ENCODE data around the gene PGAM5. TPM values are rescaled to one million over a fixed set of nuclear protein-coding genes. Genes with fewer than 3 reads are reported as not detected.

The PGAM5 gene
- polyA plus RNA-seq, 3 donors: 7.0 to 10.3 (median 9.6) TPM

DNA sequence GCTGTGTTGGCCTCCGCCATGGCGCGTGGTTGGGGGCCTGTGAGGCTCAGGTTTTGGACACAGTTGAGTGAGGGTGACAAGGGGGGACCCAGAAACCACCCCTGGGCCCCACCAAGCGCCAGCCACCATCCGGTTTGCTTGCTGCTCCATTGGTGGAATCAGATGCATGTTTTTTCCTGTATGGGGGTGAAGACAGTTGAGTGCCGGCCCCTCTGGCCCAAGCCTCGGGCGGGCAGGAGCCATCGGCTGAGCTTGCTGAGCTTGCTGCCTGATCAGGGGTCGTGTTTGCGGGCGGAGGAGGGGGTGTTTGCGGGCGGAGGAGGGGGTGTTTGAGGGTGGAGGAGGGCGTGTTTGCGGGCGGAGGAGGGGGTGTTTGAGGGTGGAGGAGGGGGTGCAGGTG is 6.4 kb downstream of the PGAM5 start:
- Mint-ChIP-seq H3K27ac (no peak overlapping the region), H3K27me3 (ENCODE audit: low read depth in 3 of 3) (no peaks in the 10 kb centered on the region), H3K4me3 (no peak overlapping the region), H3K9me3 (peaks cover 0 to 4% (median 0%) of the 10 kb centered on the region in 7 donors), H3K4me1 (peaks cover 4% of the 10 kb centered on the region), H3K36me3 (peaks cover 54 to 81% of the 10 kb centered on the region in 2 donors)
- H3K36me3 ChIP-seq (replicated peaks in 1 of 2; ENCODE audit: control insufficient read depth in 1 of 2, insufficient read depth in 2 of 2, low read length in 2 of 2): peaks cover 52 to 69% of the 10 kb centered on the region in 2 donors
- H3K9ac ChIP-seq (ENCODE audit: insufficient read depth, low read length, poor library complexity, severe bottlenecking): no peak overlapping the region
- H3K4me1 ChIP-seq (ENCODE audit: control insufficient read depth in 1 of 2, insufficient read depth in 2 of 2, low read length in 2 of 2): peaks cover 0 to 1% of the 10 kb centered on the region in 2 donors
- no peaks in the 10 kb centered on the region for H3K27me3 ChIP-seq (ENCODE audit: control insufficient read depth in 2 of 2, insufficient read depth in 2 of 2, low read length in 2 of 2)
- H3K79me2 ChIP-seq (ENCODE audit: insufficient read depth, low read length): peaks cover 26% of the 10 kb centered on the region
- no peak overlapping the region for H3K4me2 ChIP-seq (replicated peaks; ENCODE audit: extremely low read depth, low read length, poor library complexity, severe bottlenecking)
- no peak overlapping the region for H3K27ac ChIP-seq (ENCODE audit: low read depth in 1 of 2, low read length in 2 of 2)
- H3K4me3 ChIP-seq (replicated peaks in 1 of 3; ENCODE audit: low read depth in 2 of 3, low read length in 3 of 3): no peak overlapping the region
- peak in 1 of 3 donors; percentile 1 for DNase-seq
- intact Hi-C loops (cut with micrococcal nuclease): loop anchor here in 1 of 2 donors (10.0 kb wide), 1 partner anchor 108 kb away; the partner anchor contains the start of gene GOLGA3
- no peak overlapping the region for H2AFZ ChIP-seq (ENCODE audit: insufficient read depth, low read depth, low read length, poor library complexity, severe bottlenecking)
- TF ChIP-seq, protein P1, sequence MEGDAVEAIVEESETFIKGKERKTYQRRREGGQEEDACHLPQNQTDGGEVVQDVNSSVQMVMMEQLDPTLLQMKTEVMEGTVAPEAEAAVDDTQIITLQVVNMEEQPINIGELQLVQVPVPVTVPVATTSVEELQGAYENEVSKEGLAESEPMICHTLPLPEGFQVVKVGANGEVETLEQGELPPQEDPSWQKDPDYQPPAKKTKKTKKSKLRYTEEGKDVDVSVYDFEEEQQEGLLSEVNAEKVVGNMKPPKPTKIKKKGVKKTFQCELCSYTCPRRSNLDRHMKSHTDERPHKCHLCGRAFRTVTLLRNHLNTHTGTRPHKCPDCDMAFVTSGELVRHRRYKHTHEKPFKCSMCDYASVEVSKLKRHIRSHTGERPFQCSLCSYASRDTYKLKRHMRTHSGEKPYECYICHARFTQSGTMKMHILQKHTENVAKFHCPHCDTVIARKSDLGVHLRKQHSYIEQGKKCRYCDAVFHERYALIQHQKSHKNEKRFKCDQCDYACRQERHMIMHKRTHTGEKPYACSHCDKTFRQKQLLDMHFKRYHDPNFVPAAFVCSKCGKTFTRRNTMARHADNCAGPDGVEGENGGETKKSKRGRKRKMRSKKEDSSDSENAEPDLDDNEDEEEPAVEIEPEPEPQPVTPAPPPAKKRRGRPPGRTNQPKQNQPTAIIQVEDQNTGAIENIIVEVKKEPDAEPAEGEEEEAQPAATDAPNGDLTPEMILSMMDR (IDR thresholded peaks at IDR 0.05): no peak
- H3K9me3 ChIP-seq (replicated peaks in 1 of 2; ENCODE audit: control insufficient read depth in 1 of 2, insufficient read depth in 1 of 2, low read length in 2 of 2): no peaks in the 10 kb centered on the region
- WGBS (ENCODE audit: insufficient coverage): 96% methylated on average over 12 of the region's 17 CpGs
- peaks cover 12% of the 10 kb centered on the region for H4K20me1 ChIP-seq (ENCODE audit: insufficient read depth, low read length)

DNA sequence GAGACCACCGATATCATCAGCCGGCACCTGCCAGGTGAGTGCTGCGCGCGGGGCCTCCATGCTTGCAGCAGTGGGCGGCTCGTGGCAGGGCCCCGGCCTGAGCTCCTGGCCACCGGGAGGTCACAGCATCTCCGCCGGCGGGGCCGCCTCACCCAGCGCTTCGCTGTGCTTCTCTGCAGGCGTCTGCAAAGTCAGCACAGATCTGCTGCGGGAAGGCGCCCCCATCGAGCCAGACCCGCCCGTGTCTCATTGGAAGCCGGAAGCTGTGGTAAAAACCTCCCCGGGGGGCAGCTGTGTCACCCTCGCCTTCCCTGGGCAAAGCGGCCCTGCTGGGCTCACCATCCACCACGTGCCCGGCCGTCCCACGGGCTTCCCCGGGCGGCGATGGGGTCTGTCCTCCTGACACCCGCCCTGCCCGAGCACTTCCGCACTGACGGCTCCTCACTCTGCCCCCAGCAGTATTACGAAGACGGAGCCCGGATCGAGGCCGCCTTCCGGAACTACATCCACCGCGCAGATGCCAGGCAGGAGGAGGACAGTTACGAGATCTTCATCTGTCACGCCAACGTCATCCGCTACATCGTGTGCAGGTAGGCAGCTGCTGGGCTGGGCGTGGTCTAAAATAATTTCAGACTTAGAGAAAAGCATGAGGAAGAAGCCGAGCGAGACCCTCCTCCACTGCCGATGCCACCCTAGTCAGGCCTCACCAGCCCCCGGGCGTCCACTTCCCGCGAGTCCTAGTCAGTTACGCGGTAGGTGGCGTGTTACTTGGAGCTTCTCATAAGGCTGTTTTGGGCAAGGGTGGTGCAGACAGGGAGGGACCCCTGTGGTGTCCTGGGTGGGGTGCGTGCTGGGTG is 7.1 kb downstream of the PGAM5 start:
- Histone ChIP-seq H3K9ac (ENCODE audit: insufficient read depth, low read length, poor library complexity, severe bottlenecking) (no peak overlapping the region), H3K4me2 (replicated peaks; ENCODE audit: extremely low read depth, low read length, poor library complexity, severe bottlenecking) (no peak overlapping the region), H3K9me3 (replicated peaks in 1 of 2; ENCODE audit: control insufficient read depth in 1 of 2, insufficient read depth in 1 of 2, low read length in 2 of 2) (no peaks in the 10 kb centered on the region), H4K20me1 (ENCODE audit: insufficient read depth, low read length) (peaks cover 12% of the 10 kb centered on the region), H3K27me3 (ENCODE audit: control insufficient read depth in 2 of 2, insufficient read depth in 2 of 2, low read length in 2 of 2) (no peaks in the 10 kb centered on the region), H3K27ac (ENCODE audit: low read depth in 1 of 2, low read length in 2 of 2) (no peak overlapping the region), H2AFZ (ENCODE audit: insufficient read depth, low read depth, low read length, poor library complexity, severe bottlenecking) (no peak overlapping the region), H3K4me1 (ENCODE audit: control insufficient read depth in 1 of 2, insufficient read depth in 2 of 2, low read length in 2 of 2) (no peaks in the 10 kb centered on the region), H3K79me2 (ENCODE audit: insufficient read depth, low read length) (peaks cover 19% of the 10 kb centered on the region), H3K36me3 (replicated peaks in 1 of 2; ENCODE audit: control insufficient read depth in 1 of 2, insufficient read depth in 2 of 2, low read length in 2 of 2) (peaks cover 52 to 76% of the 10 kb centered on the region in 2 donors), H3K4me3 (replicated peaks in 1 of 3; ENCODE audit: low read depth in 2 of 3, low read length in 3 of 3) (no peak overlapping the region)
- Mint-ChIP-seq H3K36me3 (peaks cover 55 to 88% of the 10 kb centered on the region in 2 donors), H3K4me3 (no peak overlapping the region), H3K27me3 (ENCODE audit: low read depth in 3 of 3) (no peaks in the 10 kb centered on the region), H3K9me3 (peaks cover 0 to 4% (median 0%) of the 10 kb centered on the region in 7 donors), H3K27ac (peak overlapping the region in 1 of 7 donors; percentile 25), H3K4me1 (no peaks in the 10 kb centered on the region)
- WGBS (ENCODE audit: insufficient coverage): 94% methylated on average over 43 of the region's 61 CpGs
- DNase-seq: peak in 1 of 3 donors; percentile 1
- TF ChIP-seq, protein P1 (IDR thresholded peaks at IDR 0.05): no peak
- intact Hi-C loops (cut with micrococcal nuclease): loop anchor here in 1 of 2 donors (10.0 kb wide), 1 partner anchor 107 kb away; the partner anchor contains the start of gene GOLGA3

Measured in CD14-positive monocyte (primary cell).